Mesothelial cell of epicardium (in vitro differentiated cells): Measurements from ENCODE around the gene ARHGAP30. TPM values are rescaled to one million over a fixed set of nuclear protein-coding genes. Genes with fewer than 3 reads are reported as not detected.
"Not testable (repeated sequence)": the region's sequence is repeated elsewhere in the genome, so short reads cannot be mapped to it uniquely, and the experiment has no call there.

Source experiments
- DNase-seq, 2 experiments: peaks; one replicate each; pipeline ENCODE4 v3.0.0; 2021; ENCODE audit warnings: low spot score in 2 of 2; ENCODE audit not compliant: unreplicated experiment in 2 of 2
- H3K27ac Mint-ChIP-seq: 2 replicates; pipeline ENCODE4 v1.8.0; 2021; ENCODE audit warnings: mixed read lengths
- H3K27me3 Mint-ChIP-seq: 2 replicates; pipeline ENCODE4 v1.8.0; 2021; ENCODE audit warnings: low read depth, mixed read lengths
- H3K36me3 Mint-ChIP-seq: 2 replicates; pipeline ENCODE4 v1.8.0; 2021; ENCODE audit warnings: mixed read lengths
- H3K4me1 Mint-ChIP-seq: 2 replicates; pipeline ENCODE4 v1.8.0; 2021; ENCODE audit warnings: mixed read lengths
- H3K4me3 Mint-ChIP-seq: 2 replicates; pipeline ENCODE4 v1.8.0; 2021; ENCODE audit warnings: mild to moderate bottlenecking, moderate library complexity, mixed read lengths
- H3K9me3 Mint-ChIP-seq: 2 replicates; pipeline ENCODE4 v1.8.0; 2021; ENCODE audit warnings: mixed read lengths
- total RNA-seq: library from RNA; stranded (reverse); gene quantifications from 3 replicates; pipeline ENCODE4 v1.2.1, GENCODE V29; 2021
- TF ChIP-seq, protein P1 (sequence below): fragments of 200-600 bp; sonication (generic); IDR thresholded peaks from one replicate; pipeline ENCODE4 v1.5.0; 2021; ENCODE audit warnings: antibody characterized with exemption; ENCODE audit not compliant: unreplicated experiment

The ARHGAP30 gene
- total RNA-seq, 1 donor from 2014 or later, result 1.6 TPM

DNA sequence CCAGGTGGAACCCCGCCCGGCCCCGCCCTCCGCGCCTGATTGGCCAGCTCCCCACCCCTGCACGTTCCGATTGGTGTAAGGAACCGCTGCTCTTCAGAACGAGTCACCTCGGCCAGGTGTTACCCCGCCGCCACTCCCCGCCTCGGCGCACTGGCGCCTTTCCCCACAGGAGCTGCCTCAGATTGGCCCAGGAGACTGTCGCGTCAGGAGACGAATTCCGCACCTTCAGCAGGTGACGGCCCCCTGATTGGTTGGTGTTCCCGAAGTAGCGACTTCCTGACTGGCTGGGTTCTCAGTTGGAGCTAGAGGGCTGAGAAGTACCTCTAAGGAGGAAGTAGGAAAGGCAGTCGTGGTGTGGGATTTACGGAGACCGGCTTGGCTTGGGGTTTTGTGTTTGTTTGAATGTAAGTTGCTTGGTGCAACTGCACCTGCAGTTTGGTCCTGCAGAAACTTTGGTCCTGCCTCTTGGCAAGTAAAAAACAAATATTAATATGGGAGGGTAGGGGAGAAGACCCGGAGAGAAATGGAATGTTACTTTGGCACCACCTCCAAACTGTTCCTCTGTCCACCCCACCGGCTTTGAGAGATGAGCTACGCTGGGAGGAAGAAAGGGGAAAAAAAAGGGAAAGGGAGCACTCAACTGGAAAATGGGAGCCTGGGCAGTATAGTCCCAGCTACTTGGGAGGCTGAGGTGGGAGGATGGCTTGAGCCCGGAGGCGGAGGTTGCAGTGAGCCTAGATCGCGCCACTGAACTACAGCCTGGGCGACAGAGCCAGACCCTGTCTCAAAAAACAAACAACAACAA is 48.3 kb downstream of the ARHGAP30 start:
- Mint-ChIP-seq H3K27me3 (peaks cover 8% of the 10 kb centered on the region), H3K4me1 (peaks cover 45% of the 10 kb centered on the region), H3K36me3 (no peaks in the 10 kb centered on the region), H3K4me3 (peak overlapping the region; percentile 86), H3K9me3 (no peaks in the 10 kb centered on the region), H3K27ac (peak overlapping the region; percentile 100)
- TF ChIP-seq, protein P1, sequence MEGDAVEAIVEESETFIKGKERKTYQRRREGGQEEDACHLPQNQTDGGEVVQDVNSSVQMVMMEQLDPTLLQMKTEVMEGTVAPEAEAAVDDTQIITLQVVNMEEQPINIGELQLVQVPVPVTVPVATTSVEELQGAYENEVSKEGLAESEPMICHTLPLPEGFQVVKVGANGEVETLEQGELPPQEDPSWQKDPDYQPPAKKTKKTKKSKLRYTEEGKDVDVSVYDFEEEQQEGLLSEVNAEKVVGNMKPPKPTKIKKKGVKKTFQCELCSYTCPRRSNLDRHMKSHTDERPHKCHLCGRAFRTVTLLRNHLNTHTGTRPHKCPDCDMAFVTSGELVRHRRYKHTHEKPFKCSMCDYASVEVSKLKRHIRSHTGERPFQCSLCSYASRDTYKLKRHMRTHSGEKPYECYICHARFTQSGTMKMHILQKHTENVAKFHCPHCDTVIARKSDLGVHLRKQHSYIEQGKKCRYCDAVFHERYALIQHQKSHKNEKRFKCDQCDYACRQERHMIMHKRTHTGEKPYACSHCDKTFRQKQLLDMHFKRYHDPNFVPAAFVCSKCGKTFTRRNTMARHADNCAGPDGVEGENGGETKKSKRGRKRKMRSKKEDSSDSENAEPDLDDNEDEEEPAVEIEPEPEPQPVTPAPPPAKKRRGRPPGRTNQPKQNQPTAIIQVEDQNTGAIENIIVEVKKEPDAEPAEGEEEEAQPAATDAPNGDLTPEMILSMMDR, result no peak
- DNase-seq, result peak; percentile 89 to 94

DNA sequence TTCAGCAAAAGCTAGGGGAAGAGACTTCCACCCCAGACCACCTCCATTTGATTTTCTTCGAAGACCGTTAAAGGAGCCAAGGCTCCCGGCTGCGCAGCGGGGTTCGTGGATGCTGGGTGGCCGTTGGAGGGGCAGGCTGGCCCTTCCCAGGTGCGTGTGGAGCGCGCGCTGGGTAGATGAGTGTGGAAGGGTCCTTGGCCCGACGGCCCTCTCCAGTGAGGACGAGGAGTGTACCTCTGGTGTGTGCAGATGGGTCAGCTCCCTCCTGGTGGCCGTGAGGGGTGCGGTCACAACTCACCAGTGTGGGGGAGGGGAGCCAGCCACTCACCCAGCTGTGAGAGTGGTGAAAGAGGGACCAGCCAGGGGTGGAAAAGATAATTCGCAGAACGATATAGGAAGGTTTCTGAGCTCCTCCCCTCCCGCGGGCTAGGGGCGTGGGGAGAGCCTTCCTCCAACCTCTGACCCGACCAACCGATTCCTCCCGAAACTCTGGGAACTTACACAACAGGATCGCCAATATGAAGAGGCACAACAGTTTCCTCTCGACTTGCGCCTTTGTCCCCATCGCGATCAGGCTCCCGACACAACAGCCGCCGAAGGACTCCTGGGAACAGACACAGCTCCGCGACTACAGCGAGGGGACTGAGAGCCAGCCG is 49.1 kb downstream of the ARHGAP30 start, which contains the start of gene F11R:
TSS of gene F11R (minus strand) at position 644 of the 656 bp plus-strand sequence. CDS start at position 565, 79 bp downstream.
- Mint-ChIP-seq H3K4me3 (peak within 1 kb of the TSS; percentile 86), H3K27ac (peak within 1 kb of the TSS; percentile 100), H3K36me3 (no peaks in the 10 kb centered on the region), H3K4me1 (peaks cover 45% of the 10 kb centered on the region), H3K9me3 (no peaks in the 10 kb centered on the region), H3K27me3 (peaks cover 8% of the 10 kb centered on the region)
- DNase-seq, result peak; percentile 32 to 65
- TF ChIP-seq, protein P1, result peak; percentile 30

DNA sequence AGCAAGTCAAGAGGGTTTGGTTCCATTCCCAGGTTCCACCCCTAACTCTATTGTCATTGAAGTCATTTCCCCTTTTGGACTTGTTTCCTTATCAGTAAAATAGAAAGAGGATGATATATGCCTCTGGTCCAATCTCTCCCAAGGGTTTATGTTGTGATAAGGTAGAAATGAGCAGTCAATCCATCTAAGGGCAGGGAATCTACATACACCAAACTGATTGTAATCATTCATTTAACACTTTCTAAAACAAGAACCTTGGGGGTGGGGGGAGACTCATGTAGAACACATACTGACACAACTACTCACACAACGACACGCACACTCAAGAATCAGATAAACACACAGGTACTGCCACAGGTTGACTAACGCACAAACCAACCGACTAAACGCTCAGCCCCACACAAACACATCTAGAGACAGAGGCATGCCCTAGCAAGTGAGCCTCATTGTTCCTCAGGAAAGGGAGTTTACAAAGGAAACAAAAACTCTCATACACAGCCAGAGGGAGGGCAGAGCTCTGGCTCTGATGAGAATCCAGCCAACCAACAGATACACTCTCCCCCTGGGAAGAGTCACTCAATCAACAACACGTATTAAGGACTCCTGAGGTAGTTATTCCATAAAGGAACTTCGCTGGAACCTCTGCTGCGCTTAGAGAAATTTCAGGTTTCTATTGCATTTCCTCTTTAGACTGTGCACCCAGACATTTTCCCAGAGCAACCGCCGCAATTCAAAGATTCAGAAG is 49.8 kb downstream of the ARHGAP30 start:
- H3K27ac Mint-ChIP-seq, result peak overlapping the region; percentile 100
- TF ChIP-seq, protein P1, result no peak
- peak overlapping the region; percentile 86 for H3K4me3 Mint-ChIP-seq
- H3K4me1 Mint-ChIP-seq, result peaks cover 45% of the 10 kb centered on the region
- no peaks in the 10 kb centered on the region for H3K9me3 Mint-ChIP-seq
- H3K27me3 Mint-ChIP-seq, result peaks cover 8% of the 10 kb centered on the region
- DNase-seq, result no peak
- no peaks in the 10 kb centered on the region for H3K36me3 Mint-ChIP-seq

DNA sequence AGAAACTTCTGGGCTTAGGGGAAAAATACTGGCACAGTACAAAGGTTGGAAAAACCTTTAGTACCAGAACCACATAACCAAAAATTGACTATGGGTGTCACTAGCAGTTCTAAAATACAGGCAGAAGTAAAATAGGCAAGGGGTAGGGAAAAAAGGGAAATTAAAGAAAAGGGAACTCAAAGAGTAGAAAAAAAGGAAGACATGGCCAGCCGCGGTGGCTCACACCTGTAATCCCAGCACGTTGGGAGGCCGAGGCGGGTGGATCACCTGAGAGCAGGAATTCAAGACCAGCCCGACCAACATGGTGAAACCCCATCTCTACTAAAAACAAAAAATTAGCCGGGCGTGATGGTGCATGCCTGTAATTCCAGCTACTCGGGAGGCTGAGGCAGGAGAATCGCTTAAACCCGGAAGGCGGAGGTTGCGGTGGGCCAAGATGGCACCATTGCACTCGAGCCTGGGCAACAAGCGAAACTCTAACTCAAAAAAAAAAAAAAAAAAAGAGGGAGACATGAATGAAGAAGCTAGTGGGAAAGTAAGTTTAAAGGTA is 50.5 kb downstream of the ARHGAP30 start:
- Mint-ChIP-seq H3K4me1 (peaks cover 46% of the 10 kb centered on the region), H3K27ac (peak overlapping the region; percentile 100), H3K4me3 (peak overlapping the region; percentile 86)
- H3K36me3 Mint-ChIP-seq, H3K27me3 Mint-ChIP-seq, H3K9me3 Mint-ChIP-seq, DNase-seq: not testable (repeated sequence)

DNA sequence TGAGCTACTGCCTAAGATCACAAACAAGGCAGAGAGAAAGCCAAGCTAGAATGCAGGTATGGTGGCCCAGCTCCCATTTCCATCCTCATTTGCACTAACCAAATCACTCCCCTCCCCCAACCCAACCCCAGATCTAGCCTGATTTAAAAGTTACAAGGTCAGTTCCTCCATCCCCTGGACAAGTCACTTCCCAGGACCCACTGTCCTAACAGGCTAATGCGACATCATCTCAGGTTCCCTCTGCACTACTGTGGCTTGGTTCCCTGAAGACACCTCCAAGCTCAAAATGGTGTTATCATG is 51.1 kb downstream of the ARHGAP30 start:
- peaks cover 52% of the 10 kb centered on the region for H3K4me1 Mint-ChIP-seq
- H3K36me3 Mint-ChIP-seq, result no peaks in the 10 kb centered on the region
- H3K4me3 Mint-ChIP-seq, result peak overlapping the region; percentile 86
- peaks cover 8% of the 10 kb centered on the region for H3K27me3 Mint-ChIP-seq
- H3K9me3 Mint-ChIP-seq, result no peaks in the 10 kb centered on the region
- TF ChIP-seq, protein P1, result no peak
- DNase-seq, result no peak
- peak overlapping the region; percentile 100 for H3K27ac Mint-ChIP-seq
